HG02973 (cell line): ENCODE data around the gene TJP2.

ENCODE experiments used
- ATAC-seq: cut with Tn5 transposase; IDR thresholded peaks from one replicate; pipeline ENCODE4 v1.9.1; 2021; ENCODE audit warnings: moderate library complexity; ENCODE audit not compliant: unreplicated experiment

The TJP2 gene

GRCh38 chr9:69190086-69190862 is 16.2 kb downstream of the TJP2 start:
- peak; percentile 49 for ATAC-seq

GRCh38 chr9:69190863-69191181 is 16.7 kb downstream of the TJP2 start:
- no peak for ATAC-seq

- ATAC-seq, result no peak
Measured at GRCh38 chr9:69191231-69191630, 17.2 kb downstream of the TJP2 start.

GRCh38 chr9:69192214-69192613 is 18.1 kb downstream of the TJP2 start:
- no peak for ATAC-seq

- no peak for ATAC-seq
Measured at GRCh38 chr9:69193685-69194032, 19.6 kb downstream of the TJP2 start.

- no peak for ATAC-seq
Measured at GRCh38 chr9:69194702-69195418, 20.8 kb downstream of the TJP2 start.

GRCh38 chr9:69195668-69196067 is 21.6 kb downstream of the TJP2 start:
- ATAC-seq, result no peak

- no peak for ATAC-seq
Measured at GRCh38 chr9:69197687-69198086, 23.6 kb downstream of the TJP2 start.

GRCh38 chr9:69198521-69199220 is 24.6 kb downstream of the TJP2 start:
- no peak for ATAC-seq

- no peak for ATAC-seq
Measured at GRCh38 chr9:69199769-69200470, 25.8 kb downstream of the TJP2 start.

- ATAC-seq, result no peak
Measured at GRCh38 chr9:69202556-69202955, 28.5 kb downstream of the TJP2 start.

GRCh38 chr9:69204326-69204725 is 30.2 kb downstream of the TJP2 start:
- ATAC-seq, result no peak

- no peak for ATAC-seq
Measured at GRCh38 chr9:69204849-69205248, 30.8 kb downstream of the TJP2 start.

GRCh38 chr9:69206047-69206446 is 32.0 kb downstream of the TJP2 start:
- ATAC-seq, result no peak

GRCh38 chr9:69207503-69207902 is 33.4 kb downstream of the TJP2 start:
- ATAC-seq, result no peak

- no peak for ATAC-seq
Measured at GRCh38 chr9:69211424-69212036, 37.5 kb downstream of the TJP2 start.

GRCh38 chr9:69213647-69214046 is 39.6 kb downstream of the TJP2 start:
- no peak for ATAC-seq

- ATAC-seq, result no peak
Measured at GRCh38 chr9:69214939-69215338, 40.9 kb downstream of the TJP2 start.

GRCh38 chr9:69215774-69216485 is 41.9 kb downstream of the TJP2 start:
- no peak for ATAC-seq

GRCh38 chr9:69218166-69218565 is 44.1 kb downstream of the TJP2 start:
- ATAC-seq, result no peak
